Measurements from ENCODE around the gene SCRT2. TPM values are rescaled to one million over a fixed set of nuclear protein-coding genes. Genes with fewer than 3 reads are reported as not detected.

Gene SCRT2
- total and polyA plus RNA-seq, 9 of the 15 experiments (the other 6 are each of a cell fraction or from before 2014, with no cell fraction given): 0.04 to 0.75 (median 0.13) TPM; not detected in 2

GRCh38 chr20:692044-692443 lies 16.4 kb upstream of the SCRT2 start:
- Histone ChIP-seq H4K20me1 (replicated peaks; ENCODE audit: control insufficient read depth, insufficient read depth, low read length) (no peaks in the 10 kb centered on the region), H2AFZ (ENCODE audit: low read depth, low read length) (no peak overlapping the region), H3K4me1 (replicated peaks in 1 of 2; ENCODE audit: control insufficient read depth in 2 of 2, insufficient read depth in 2 of 2, low read length in 2 of 2) (peaks cover 5 to 12% of the 10 kb centered on the region in 2 experiments; a peak in 4 of 5 replicates), H3K79me2 (ENCODE audit: control insufficient read depth, insufficient read depth, low read length) (no peaks in the 10 kb centered on the region), H3K27me3 (ENCODE audit: control insufficient read depth in 2 of 2, insufficient read depth in 2 of 2, low read length in 2 of 2) (no peaks in the 10 kb centered on the region), H3K9me1 (ENCODE audit: control insufficient read depth, insufficient read depth, low read length) (no peaks in the 10 kb centered on the region), H3K36me3 (ENCODE audit: control insufficient read depth, insufficient read depth, low read length) (no peaks in the 10 kb centered on the region), H3K27ac (ENCODE audit: extremely low read depth, low read depth, low read length) (no peak overlapping the region), H3K4me2 (ENCODE audit: insufficient read depth, low read length) (no peak overlapping the region), H3K9ac (ENCODE audit: insufficient read depth in 1 of 2, low read depth in 2 of 2, low read length in 2 of 2) (no peak overlapping the region), H3K4me3 (no peak overlapping the region), H3K9me3 (replicated peaks; ENCODE audit: control insufficient read depth, insufficient read depth, low read depth, low read length) (no peaks in the 10 kb centered on the region)
- TF ChIP-seq ZNF217 (CRISPR knock-in tag; IDR thresholded peaks at IDR 0.05) (no peak), PRDM10 (IDR thresholded peaks at IDR 0.05; ENCODE audit: partially characterized antibody) (peak; percentile 73), PATZ1 (CRISPR knock-in tag; IDR thresholded peaks at IDR 0.05; ENCODE audit: borderline replicate concordance) (no peak), CREBBP (IDR thresholded peaks at IDR 0.05; ENCODE audit: low read depth, low read length) (no peak)
- 30% methylated on average over 1 of the region's 1 CpG for WGBS (ENCODE audit: insufficient coverage, low coverage, missing lambda C conversion rate)
- FAIRE-seq: no peak
- POLR2A ChIA-PET: no interaction called here
- CTCF ChIA-PET (ENCODE audit: low intra/inter-chr PET ratio): no interaction called here
- in situ Hi-C loops (cut with MboI) (no loop called here), intact Hi-C loops (cut with micrococcal nuclease) (no loop called here)
- no peak for ATAC-seq
- BruUV-seq (replicated peaks): no TSS peak
- no peak for DNase-seq (ENCODE audit: extremely low read depth in 1 of 4, low spot score in 3 of 4)

All from K562 (cell line).